GM12892 (cell line): Measurements from ENCODE around the gene SH3BP4.

Experiments
- DNase-seq: peaks from one replicate; pipeline ENCODE4 v3.0.0; 2011; ENCODE audit not compliant: insufficient read length
- FAIRE-seq: peaks from 2 replicates; lab custom pipeline; 2011; peaks lifted over from hg19 to GRCh38; lab: Jason Lieb, UNC
- POLR2A ChIP-seq: IDR thresholded peaks from 2 replicates; pipeline ENCODE4 v1.6.1; 2011; ENCODE audit warnings: low read depth, low read length, control low read depth
- POLR2AphosphoS5 ChIP-seq: IDR thresholded peaks from 2 replicates; pipeline ENCODE4 v1.6.1; 2011; ENCODE audit warnings: low read depth, low read length, control low read depth
- TAF1 ChIP-seq: IDR thresholded peaks from 2 replicates; pipeline ENCODE4 v1.6.1; 2011; ENCODE audit warnings: low read depth, mild to moderate bottlenecking, control low read depth, low read length, borderline replicate concordance

Gene SH3BP4

GRCh38 chr2:235085476-235085875 lies 133.7 kb downstream of the SH3BP4 start:
- DNase-seq (no peak), FAIRE-seq (no peak)
- TF ChIP-seq POLR2AphosphoS5 = no peak
- TF ChIP-seq POLR2A = no peak

- no peak for TF ChIP-seq TAF1
- TF ChIP-seq POLR2A = no peak
- DNase-seq (no peak), FAIRE-seq (no peak)
Measured at GRCh38 chr2:235086481-235087184, 134.8 kb downstream of the SH3BP4 start.

- no peak for FAIRE-seq
- no peak for DNase-seq
- TF ChIP-seq TAF1 (no peak), POLR2AphosphoS5 (no peak), POLR2A (no peak)
Measured at GRCh38 chr2:235087832-235088495, 136.1 kb downstream of the SH3BP4 start.

GRCh38 chr2:235088496-235088921 lies 136.7 kb downstream of the SH3BP4 start:
- no peak for TF ChIP-seq POLR2AphosphoS5
- TF ChIP-seq POLR2A = no peak
- FAIRE-seq = no peak
- no peak for DNase-seq

GRCh38 chr2:235091421-235091820 lies 139.6 kb downstream of the SH3BP4 start:
- FAIRE-seq = no peak
- no peak for DNase-seq
- TF ChIP-seq POLR2A = no peak
- no peak for TF ChIP-seq POLR2AphosphoS5
- TF ChIP-seq TAF1 = no peak

GRCh38 chr2:235091983-235092382 lies 140.2 kb downstream of the SH3BP4 start:
- DNase-seq (no peak), FAIRE-seq (no peak)
- TF ChIP-seq TAF1 (no peak), POLR2A (no peak), POLR2AphosphoS5 (no peak)

- DNase-seq = no peak
- TF ChIP-seq TAF1 = no peak
- no peak for TF ChIP-seq POLR2AphosphoS5
- no peak for TF ChIP-seq POLR2A
- no peak for FAIRE-seq
Measured at GRCh38 chr2:235092433-235093223, 140.8 kb downstream of the SH3BP4 start.

GRCh38 chr2:235094457-235094856 lies 142.6 kb downstream of the SH3BP4 start:
- no peak for TF ChIP-seq POLR2A
- FAIRE-seq (no peak), DNase-seq (no peak)

GRCh38 chr2:235095569-235095968 lies 143.8 kb downstream of the SH3BP4 start:
- no peak for TF ChIP-seq POLR2A
- TF ChIP-seq POLR2AphosphoS5 = no peak
- TF ChIP-seq TAF1 = no peak
- DNase-seq (no peak), FAIRE-seq (no peak)

GRCh38 chr2:235096447-235096846 lies 144.6 kb downstream of the SH3BP4 start:
- FAIRE-seq = no peak

GRCh38 chr2:235097196-235097595 lies 145.4 kb downstream of the SH3BP4 start:
- no peak for FAIRE-seq
- TF ChIP-seq POLR2AphosphoS5 = no peak
- no peak for TF ChIP-seq POLR2A
- TF ChIP-seq TAF1 = no peak

More at GRCh38 chr2:235096447-235096846, 144.6 kb downstream of the SH3BP4 start:
- TF ChIP-seq POLR2AphosphoS5 (no peak), TAF1 (no peak), POLR2A (no peak)
- DNase-seq = no peak

More at GRCh38 chr2:235097196-235097595, 145.4 kb downstream of the SH3BP4 start:
- DNase-seq = no peak
